Epithelial cell of proximal tubule (primary cell): ENCODE measurements around the gene TUBB2B. TPM values are rescaled to one million over a fixed set of nuclear protein-coding genes. Genes with fewer than 3 reads are reported as not detected.

Source experiments
- DNase-seq: peaks from one replicate; pipeline ENCODE4 v3.0.0-alpha.2; 2011; ENCODE audit warnings: low read depth
- H3K4me3 ChIP-seq: 2 replicates; pipeline ENCODE4 v1.5.1; 2011; ENCODE audit warnings: low read depth, mild to moderate bottlenecking, low read length
- CTCF ChIP-seq: conservative IDR thresholded peaks from 2 replicates; pipeline ENCODE4 v1.5.1; 2012; ENCODE audit warnings: low read depth, mild to moderate bottlenecking, low read length
- total RNA-seq: library from RNA; depleted of rRNA; stranded (reverse); fragments of >200 nt; gene quantifications from 2 replicates; pipeline ENCODE4 v1.2.3, GENCODE V29; 2015

The TUBB2B gene
- total RNA-seq, 1 donor from 2014 or later, result 213 TPM

- TF ChIP-seq CTCF, result no peak
- no peak overlapping the region for H3K4me3 ChIP-seq
- DNase-seq, result no peak
Measured at GRCh38 chr6:3270258-3270657, 42.8 kb upstream of the TUBB2B start.

GRCh38 chr6:3269281-3269975 is 42.0 kb upstream of the TUBB2B start:
- H3K4me3 ChIP-seq, result no peak overlapping the region
- TF ChIP-seq CTCF, result no peak
- DNase-seq, result no peak

- no peak for TF ChIP-seq CTCF
- no peak for DNase-seq
Measured at GRCh38 chr6:3268680-3269079, 41.2 kb upstream of the TUBB2B start.

GRCh38 chr6:3267162-3267561 is 39.7 kb upstream of the TUBB2B start:
- DNase-seq, result no peak
- TF ChIP-seq CTCF, result no peak
- H3K4me3 ChIP-seq, result no peak overlapping the region

More at GRCh38 chr6:3268680-3269079, 41.2 kb upstream of the TUBB2B start:
- H3K4me3 ChIP-seq, result no peak overlapping the region

DNA sequence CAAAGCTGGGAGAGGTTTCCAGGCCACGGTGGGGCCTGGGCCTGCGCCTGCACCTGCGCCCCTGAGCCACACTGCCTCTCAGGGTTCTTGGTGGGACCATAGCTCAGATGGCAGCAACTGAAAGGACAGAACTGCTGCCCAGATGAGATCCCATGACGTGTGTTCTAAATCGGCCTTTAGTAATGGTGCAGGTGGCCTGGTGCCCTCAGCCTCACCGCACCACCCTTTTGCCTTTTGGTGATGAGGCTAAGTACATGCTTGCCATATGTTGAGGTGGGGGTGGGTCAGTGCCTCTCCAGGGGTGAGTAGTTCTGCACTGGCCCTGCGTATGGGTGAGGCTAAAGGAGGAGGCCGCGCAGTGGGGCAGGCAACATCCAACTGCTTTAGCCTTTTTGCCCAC is 38.7 kb upstream of the TUBB2B start:
- no peak for TF ChIP-seq CTCF
- no peak overlapping the region for H3K4me3 ChIP-seq
- no peak for DNase-seq

GRCh38 chr6:3265671-3266070 is 38.2 kb upstream of the TUBB2B start:
- DNase-seq, result no peak
- H3K4me3 ChIP-seq, result no peak overlapping the region
- no peak for TF ChIP-seq CTCF

DNA sequence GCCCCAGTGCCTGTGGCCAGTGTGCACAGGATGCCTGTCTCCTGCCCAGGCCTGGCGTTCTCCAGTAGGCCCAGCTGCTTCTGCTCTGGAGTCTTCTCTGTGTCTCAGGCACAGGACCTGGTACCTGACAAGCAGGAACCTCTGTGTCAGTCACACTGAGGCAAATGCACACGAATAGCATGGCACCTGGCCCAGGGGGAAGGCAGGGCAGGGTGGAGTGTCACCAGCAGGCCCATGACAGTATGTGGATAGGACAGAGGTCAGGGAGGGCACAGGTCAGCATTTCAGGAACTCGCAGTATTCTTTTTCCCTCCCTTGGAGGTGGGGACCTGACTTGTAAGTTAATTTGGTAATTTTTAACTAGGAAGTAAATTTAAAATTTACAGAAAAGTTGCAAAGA is 36.9 kb upstream of the TUBB2B start:
- TF ChIP-seq CTCF, result no peak
- H3K4me3 ChIP-seq, result no peak overlapping the region
- DNase-seq, result no peak
